K562 (cell line): ENCODE data around the gene SLC22A15. TPM values are rescaled to one million over a fixed set of nuclear protein-coding genes. Genes with fewer than 3 reads are reported as not detected.

Source experiments
- ARNT ChIP-seq, 2 experiments: fragments of 450-650 bp; IDR thresholded peaks; 2 replicates each; pipeline ENCODE4 v1.6.1; 2016; ENCODE audit warnings: mild to moderate bottlenecking in 1 of 2
- BDP1 ChIP-seq: IDR thresholded peaks from 3 replicates; pipeline ENCODE4 v1.6.1; 2011; ENCODE audit not compliant: insufficient read length, insufficient read depth
- CREB3L1 ChIP-seq: fragments of 450-650 bp; IDR thresholded peaks from 2 replicates; pipeline ENCODE4 v1.6.1; 2014; ENCODE audit warnings: low read depth, mild to moderate bottlenecking, moderate library complexity, borderline replicate concordance
- HDGF ChIP-seq: fragments of 450-650 bp; IDR thresholded peaks from 2 replicates; pipeline ENCODE4 v1.6.1; 2016
- MITF ChIP-seq: IDR thresholded peaks from 2 replicates; pipeline ENCODE4 v1.6.1; 2014; ENCODE audit warnings: antibody characterized with exemption
- ZBTB1 ChIP-seq: sonication (generic); formaldehyde crosslinking; IDR thresholded peaks from 2 replicates; pipeline ENCODE4 v1.8.1; 2023; ENCODE audit warnings: missing genetic modification reagents, low read depth, mild to moderate bottlenecking, borderline replicate concordance
- ZNF512 ChIP-seq: IDR thresholded peaks from 2 replicates; pipeline ENCODE4 v1.6.1; 2016; ENCODE audit warnings: missing genetic modification characterization, missing compliant biosample characterization
- ZNF740 ChIP-seq, 3 experiments: fragments of 200-800 bp in 1 of 3; sonication (Bioruptor generic) in 1 of 3; sonication (generic) in 1 of 3; formaldehyde crosslinking in 1 of 3; IDR thresholded peaks; 2 replicates each; pipeline versions ENCODE4 v1.6.1 to v1.8.0; 2016 to 2022; ENCODE audit warnings: mild to moderate bottlenecking in 2 of 3, missing compliant biosample characterization in 2 of 3, missing genetic modification characterization in 2 of 3, missing genetic modification reagents in 1 of 3
- polyA plus RNA-seq, 8 experiments: library from polyadenylated mRNA; depleted of rRNA in 4 of 8; stranded (reverse) in 5 of 8; unstranded in 3 of 8; fragments of >200 nt; fragmentation: Nextera tagmentation in 2 of 8; fragmentation: Illumina TruSeq in 1 of 8; extraction: Ambion mirVana in 2 of 8; extraction: Trizol in 1 of 8; gene quantifications; 2 replicates each; pipeline versions ENCODE4 v1.2.1 to v1.2.3, GENCODE V29; 2011 to 2014; ENCODE audit warnings: inconsistent platforms in 1 of 8, missing spikeins in 1 of 8
- total RNA-seq, 7 experiments: library from RNA; depleted of rRNA in 6 of 7; stranded (reverse); fragments of >200 nt in 6 of 7; fragmentation: Illumina TruSeq in 2 of 7; extraction: Trizol in 2 of 7; gene quantifications; 2 replicates each; pipeline versions ENCODE4 v1.2.1 to v1.2.3, GENCODE V29; 2011 to 2021; ENCODE audit warnings: low replicate concordance in 1 of 7

Gene SLC22A15
- total and polyA plus RNA-seq, 9 of the 15 experiments (the other 6 are each of a cell fraction or from before 2014, with no cell fraction given) = 0.24 to 2.7 (median 1.2) TPM

- TF ChIP-seq ZNF740 (CRISPR knock-in tag; IDR thresholded peaks at IDR 0.05) = no peak
- no peak for TF ChIP-seq ZNF740 (tag; IDR thresholded peaks at IDR 0.05)
- TF ChIP-seq BDP1 = no peak
- TF ChIP-seq MITF = no peak
- no peak for TF ChIP-seq ZBTB1 (CRISPR knock-in tag)
- TF ChIP-seq ARNT (IDR thresholded peaks at IDR 0.05) = no peak
- no peak for TF ChIP-seq HDGF
- no peak for TF ChIP-seq CREB3L1
- TF ChIP-seq ZNF512 (tag) = no peak
Measured at GRCh38 chr1:115933625-115934024, 42.7 kb upstream of the SLC22A15 start (continued).
